Measurements from ENCODE around the gene SH3RF3. TPM values are rescaled to one million over a fixed set of nuclear protein-coding genes. Genes with fewer than 3 reads are reported as not detected.

SH3RF3 gene
- total RNA-seq, 2 donors from 2014 or later: 1.3 to 2.7 TPM

DNA sequence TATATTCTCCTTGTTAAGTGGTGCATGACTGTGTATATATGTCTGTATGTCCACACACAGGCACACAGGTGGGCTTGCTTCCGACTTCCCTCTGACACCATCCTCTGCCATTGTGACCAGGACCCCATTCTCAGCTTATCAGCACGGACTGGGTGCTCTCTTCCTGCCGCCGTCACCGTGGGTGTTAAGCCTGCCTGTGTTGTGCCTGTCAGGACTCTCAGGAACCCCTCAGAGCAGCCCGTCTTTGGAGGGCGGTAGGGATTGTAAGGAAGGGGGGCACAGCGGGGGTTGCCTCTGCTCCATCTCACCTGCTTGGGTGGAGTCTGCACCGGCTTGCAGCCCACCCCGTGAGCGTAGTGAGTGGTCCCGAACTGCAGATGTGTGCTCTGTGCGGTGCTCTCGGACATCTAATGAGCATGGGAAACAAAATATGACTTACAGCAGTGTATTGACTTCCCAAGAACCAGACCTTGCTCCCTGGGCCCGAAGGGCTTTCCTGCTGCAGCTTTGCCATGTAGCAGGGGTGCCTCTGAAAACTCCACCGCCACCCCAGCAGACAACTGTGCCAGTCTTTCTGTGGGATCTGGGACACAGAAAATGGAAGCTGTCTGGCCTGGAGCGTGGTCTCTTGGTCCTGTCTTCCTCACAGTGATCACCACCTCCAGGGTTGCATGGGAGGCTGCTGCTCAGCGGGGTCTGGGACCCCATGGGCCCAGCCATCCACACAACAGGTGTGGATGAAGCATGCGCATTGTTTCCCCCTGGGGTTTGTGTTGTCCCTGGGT lies 58.9 kb downstream of the SH3RF3 start:
- no peak for DNase-seq
- intact Hi-C loops (cut with DNase I, micrococcal nuclease): no loop called here
- no peak for ATAC-seq

DNA sequence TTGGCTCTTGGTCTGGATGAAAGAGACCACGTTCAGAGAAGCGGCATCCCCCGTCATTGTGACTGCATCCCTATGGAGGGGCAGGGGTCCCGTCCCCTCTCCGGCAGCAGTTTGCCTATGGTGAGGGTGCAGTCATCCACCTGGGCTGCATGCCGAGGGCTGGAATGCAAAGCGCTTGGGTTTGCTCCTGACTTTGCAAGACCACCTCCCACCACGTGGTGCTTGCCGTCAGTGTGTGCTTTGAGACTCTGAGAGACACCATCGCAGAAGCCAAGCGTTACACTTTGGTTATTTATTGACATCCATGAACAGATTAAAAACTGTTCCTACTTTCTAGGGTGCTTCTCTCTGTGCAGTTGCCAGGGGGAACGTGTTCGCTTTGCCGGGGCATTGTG lies 59.5 kb downstream of the SH3RF3 start:
- ATAC-seq (no peak), DNase-seq (no peak)
- intact Hi-C loops (cut with DNase I, micrococcal nuclease): no loop called here

DNA sequence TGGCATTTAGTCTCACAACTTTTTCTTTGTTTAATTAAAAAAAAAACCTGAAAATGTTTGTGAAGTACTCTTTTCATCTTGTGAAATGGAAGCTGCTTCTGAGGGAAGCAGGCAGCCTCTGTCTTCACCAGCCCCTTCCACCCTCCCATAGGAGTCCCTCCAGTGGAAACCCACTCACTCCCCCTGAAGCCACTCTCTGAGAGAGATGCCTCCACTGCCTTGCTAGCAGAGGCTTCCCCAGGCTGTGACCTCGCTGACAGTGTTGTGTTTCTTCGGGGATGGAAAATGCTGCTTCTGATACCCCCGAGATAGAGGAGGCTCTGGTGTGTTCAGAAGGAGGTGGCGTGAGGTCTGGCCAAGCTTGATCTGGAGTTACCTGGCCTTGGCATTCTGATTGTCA lies 59.9 kb downstream of the SH3RF3 start:
- ATAC-seq (no peak), DNase-seq (no peak)
- intact Hi-C loops (cut with DNase I, micrococcal nuclease): no loop called here

DNA sequence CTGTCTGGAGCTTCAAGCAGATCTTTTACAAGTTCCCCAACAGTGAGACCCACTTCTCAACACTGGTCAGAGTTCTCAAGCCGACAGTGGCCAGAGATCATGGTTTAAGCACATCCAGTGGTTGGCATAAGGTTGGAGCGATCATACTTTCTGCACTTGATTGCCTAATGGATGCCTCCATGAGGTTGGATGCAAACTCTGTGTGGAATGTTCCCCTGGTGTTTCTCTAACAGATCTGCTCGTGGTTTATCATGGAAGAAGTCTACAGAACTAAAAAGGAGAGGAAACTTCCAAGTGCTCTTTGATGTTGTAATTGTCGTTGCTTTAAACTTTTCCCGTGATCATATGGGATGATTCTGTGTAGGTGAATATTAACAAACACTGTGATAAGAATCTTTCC lies 60.7 kb downstream of the SH3RF3 start:
- intact Hi-C loops (cut with DNase I, micrococcal nuclease): no loop called here
- ATAC-seq (no peak), DNase-seq (no peak)

DNA sequence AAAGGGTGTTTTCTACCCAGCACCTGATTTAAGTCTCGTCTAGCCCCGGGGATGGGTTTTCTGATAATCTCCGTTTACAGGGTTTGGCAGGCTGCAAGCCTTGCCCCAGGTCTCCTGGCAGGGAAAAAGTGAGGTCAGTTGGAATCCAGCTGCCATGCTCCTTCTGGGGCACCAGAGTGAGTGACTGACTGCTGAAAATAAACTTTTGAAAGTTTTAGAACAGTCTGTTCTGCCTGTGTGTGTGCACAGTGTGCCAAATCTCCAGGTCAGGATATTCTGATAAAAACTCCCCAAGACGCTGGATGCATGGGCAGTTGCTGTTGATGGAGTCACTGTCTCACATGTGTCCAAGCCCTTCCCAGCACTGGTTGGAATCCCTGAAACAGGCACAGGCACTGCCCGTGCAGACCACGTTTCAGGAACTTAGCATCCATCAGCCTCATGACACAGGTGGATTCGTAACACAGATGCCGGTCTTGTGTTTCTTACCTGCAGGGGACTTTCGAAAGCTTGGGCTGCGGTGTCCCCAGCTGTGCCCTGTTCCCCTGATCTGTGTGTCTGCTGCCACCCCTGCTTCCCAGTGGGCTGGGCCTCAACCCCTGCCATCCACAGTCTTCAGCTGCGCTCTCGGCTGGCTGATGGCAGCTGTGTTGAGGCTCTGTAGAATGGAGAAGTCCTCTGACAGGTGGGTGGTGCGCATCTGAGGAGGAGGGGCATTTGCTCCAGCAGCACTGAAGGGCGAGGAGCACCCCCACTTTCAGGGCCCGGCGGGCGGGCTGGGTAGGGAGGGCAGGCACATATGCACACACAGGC lies 65.0 kb downstream of the SH3RF3 start:
- DNase-seq (no peak), ATAC-seq (no peak)
- intact Hi-C loops (cut with DNase I, micrococcal nuclease): no loop called here

DNA sequence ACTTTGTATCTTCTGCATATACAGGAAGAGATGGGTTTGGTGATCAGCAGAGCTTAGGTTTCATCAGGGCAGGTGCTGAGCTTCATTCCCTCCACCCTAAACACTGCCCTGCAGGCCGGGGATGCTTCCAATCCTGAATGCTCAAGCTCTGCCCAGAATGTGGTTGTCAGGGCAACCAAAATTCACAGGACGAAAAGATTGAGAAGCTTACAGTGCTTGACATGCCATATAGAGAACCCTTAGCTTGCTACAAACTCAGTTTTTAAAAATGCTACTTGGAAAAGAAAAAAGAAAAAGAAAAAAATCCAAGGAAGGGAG lies 65.6 kb downstream of the SH3RF3 start:
- intact Hi-C loops (cut with DNase I, micrococcal nuclease): no loop called here
- DNase-seq (no peak), ATAC-seq (no peak)

DNA sequence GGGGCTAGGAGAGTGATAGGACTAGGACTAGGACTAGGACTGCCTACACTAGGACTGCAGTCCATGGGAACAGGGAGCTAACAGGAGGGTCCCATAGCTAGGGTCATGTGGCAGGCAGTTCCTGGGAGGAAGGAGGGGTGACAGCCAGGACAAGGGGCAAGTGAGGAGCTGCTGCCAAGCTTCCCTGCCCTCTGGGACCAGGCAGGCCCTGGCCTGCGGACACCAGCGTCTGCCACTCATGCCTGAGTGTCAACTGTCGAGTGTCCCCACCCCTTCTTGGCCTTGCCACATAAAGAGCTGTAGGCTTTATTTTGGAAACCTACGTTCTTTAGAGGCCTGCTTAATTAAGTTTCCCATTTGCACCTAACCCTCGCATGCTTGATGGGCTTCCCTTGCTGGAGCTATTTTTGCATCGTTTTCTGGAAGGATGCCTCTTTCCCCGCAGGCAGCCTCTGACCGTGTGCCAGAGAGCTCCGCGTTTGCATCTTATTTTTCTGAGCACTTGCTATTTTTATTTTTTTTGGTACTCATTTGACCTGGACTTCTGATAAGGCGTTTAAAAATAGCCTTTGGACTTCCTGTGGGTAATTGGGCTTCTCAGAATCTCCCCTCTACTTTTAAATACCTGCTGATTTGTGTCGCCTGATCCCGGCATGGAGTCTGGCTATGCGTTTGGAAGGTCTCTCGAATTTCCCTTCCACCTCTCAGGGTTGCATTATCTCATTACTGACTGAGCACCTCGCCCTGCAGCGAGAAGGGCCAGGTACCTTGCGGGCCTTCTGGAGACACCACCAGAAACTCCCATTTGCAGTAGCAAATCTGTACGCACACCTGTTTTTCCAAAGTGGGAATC lies 66.4 kb downstream of the SH3RF3 start:
- no peak for ATAC-seq
- DNase-seq: no peak

DNA sequence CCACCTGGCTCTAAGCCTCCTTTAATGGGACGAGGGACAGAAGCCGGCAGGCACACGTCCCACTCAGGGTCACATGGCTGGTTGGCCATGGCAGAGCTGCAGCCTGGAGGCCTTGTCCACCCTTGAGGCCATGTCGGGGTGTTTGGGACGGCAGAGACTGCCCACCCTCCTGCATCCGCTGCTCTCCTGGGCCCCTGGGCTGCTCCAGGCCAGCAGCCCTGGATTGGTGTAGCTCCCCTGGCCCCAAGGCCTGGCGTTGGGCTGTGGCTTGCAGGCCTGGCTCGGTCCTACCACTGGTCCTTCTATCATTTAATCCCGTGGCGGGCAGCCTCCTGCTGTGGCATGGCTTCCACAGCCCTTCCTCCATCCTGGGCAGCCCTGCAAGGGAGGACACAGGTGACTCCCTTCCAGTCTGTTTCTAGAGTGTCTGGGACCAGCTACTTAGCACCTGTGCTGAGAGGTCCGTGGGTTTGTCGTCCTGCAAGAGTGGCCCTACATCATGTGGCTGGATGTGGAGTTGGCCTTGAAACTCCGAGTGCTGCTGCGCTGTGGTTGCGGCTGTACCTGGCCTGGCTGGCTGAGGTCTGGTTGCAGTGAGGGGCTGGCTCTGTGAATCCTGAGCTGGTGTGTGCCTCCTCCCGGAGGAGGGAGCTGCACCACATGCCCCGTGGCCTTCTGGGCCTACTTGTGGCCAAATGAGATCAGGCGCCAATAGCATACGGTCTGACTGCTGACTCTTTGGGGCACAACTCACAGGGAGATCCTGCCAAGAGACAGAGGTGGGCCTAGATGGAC lies 67.3 kb downstream of the SH3RF3 start:
- ATAC-seq: no peak
- no peak for DNase-seq
- intact Hi-C loops (cut with DNase I, micrococcal nuclease): no loop called here

More for the DNA sequence above, 66.4 kb downstream of the SH3RF3 start:
- intact Hi-C loops (cut with DNase I, micrococcal nuclease): no loop called here

DNA sequence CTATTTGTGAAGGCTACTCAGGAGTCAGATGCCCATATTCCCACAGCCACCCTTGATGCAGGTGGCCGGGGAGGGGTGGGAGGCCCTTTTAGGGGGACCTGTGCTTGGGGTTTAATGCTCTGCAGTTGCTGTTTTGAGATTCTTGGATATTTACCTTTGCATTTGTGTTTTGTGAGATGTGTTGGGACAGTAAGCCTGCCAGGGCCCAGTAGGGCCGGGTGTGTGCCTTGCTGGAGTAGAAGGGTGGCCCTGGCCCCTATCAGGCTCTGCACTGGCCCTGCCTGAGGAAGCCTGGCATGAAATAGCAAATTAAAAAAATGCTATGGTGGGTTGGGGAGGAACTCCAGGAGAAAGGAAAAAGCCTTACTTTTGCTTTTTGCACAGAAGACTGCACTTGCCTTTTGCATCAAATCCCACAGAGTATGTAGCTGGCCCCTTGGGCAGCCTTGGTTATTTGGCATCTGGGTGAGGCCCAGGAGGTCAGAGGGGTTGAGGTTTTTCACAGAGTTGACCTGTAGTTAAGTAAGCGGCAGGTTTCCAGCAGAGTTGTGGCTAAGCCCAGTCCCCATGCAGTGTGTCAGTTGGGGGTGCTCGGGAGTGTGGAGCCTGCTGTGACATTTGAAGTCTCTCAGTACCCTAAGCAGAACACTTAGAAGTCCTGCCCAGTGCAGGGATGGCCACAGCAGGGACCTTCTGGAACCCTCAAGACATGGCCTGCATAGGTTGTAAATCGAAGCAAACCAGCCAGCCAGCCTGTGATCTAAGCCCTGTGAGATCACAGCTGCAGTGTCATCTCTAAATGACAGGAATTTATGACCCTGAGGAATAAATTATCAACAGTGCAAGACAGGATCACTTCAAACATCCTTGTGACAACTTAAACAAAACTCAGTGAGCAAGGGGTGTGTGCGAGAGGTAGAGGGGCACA lies 68.8 kb downstream of the SH3RF3 start:
- ATAC-seq (no peak), DNase-seq (no peak)
- intact Hi-C loops (cut with DNase I, micrococcal nuclease): no loop called here

DNA sequence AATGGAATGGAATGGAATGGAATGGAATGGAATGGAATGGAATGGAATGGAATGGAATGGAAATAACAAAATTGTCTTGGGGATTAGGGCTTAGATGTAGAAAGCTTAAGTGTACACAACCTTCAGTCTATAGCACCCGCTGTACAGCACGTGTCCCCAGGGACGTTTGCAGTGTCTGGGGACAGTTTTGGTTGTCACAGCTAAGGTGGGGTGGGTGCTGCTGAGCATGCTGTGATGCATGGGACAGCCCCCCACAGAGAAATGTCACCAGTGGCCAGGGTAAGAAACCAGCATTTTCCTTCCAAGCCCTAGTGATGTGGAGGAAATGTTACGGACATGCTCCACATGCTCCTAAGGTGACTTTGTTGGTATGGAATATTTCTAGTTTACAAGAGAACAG lies 70.8 kb downstream of the SH3RF3 start:
- ATAC-seq: no peak
- DNase-seq: no peak
- intact Hi-C loops (cut with DNase I, micrococcal nuclease): no loop called here

DNA sequence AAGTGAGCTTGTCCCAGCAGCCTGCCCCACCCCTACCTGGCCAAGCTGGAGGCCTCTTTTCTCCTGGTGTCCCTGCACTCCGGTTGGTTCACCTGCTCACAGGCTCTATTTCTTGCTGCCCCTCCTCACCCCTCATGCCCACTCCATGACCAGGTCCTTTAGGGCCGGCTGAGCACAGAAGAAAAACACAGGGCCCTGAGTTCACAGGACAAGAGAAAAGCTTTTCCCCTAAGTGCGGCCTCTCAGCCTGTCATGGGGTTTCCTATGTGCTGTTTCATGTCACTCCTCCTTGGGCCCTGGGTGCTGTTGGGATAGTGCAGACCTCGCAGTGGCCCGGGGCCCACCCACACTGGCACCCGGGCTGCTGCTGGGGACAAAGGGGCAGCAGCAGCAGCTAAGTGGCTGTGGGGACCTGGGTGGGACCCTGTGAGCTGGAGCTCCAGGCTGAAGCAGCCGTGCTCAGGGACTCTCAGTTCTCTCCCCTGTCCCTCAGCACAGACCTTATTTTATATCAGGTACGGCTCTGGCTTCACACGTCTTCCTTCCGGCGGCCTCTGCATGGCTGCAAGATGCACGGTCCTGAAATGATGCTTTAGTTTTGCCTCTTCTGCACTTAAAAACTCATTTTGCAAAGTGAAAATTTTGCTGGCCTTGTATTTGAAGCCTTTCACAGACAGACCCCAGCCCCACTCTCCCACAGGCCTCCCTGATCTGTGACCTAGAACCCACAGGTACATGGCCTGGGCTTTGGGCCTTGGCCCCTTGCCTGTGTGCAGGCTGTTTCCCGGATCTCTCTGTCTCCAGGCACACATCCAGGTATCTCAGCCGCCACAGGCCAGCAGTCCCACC lies 71.8 kb downstream of the SH3RF3 start:
- ATAC-seq (no peak), DNase-seq (no peak)
- intact Hi-C loops (cut with DNase I, micrococcal nuclease): no loop called here

DNA sequence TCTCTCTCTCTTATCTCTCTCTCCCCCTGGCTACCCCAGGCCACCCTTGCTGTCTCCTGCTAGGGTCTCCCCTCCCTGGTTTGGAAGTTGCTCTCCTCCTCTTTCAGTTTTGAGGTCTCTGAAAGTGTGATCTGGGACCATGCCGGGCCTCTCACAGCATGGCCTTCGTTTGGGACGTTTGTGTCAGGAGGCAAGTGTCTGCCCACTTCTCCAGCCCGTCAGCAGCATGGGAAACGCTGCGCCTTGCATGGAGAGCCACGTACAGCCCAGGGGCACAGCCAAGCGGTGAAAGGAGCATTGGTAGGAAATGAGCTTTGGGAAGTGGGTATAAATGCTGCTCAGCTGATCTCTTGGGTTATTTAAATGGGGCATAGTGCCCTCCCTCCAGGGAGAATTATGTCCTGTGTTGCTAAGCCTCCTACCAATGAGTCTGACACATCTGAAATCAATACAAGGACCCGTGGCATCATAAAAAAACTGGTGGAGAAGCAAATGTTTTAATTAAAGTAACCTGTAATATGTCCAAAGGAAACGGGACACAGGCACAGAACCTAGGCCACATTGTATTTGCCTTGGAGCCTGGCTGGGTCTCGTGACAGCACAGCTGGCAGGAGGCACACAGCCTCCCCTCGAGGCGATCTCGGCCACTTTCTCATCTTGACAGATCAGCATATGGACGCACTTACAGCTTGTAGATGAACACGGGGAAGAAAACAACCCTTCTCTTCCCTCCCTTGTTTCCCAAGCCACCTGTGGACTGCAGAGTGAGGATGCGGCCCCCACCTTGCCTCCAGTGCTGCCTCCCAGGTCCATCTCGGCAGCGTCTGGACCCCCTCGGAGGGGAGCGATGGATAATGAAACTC lies 72.7 kb downstream of the SH3RF3 start:
- intact Hi-C loops (cut with DNase I, micrococcal nuclease): no loop called here
- DNase-seq: no peak
- ATAC-seq: no peak

DNA sequence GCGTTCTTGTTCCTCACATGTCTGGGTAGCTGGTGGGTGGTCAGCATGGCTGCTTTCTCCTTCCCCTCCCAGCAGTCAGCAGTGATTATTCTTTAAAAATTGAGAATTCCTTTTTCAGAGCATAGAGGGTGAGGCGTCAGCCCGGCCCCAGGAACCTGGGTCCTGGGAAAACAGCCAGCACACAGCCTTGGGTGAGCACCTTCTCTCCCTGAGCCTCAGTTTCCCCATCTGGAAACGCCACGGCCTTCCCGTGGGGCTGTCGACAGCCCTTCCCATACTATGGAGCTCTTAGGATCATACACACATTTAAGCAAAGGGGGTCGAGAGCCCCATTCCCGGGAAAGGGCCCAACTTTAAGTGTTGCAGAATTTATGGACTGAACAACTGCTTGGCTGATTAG lies 73.5 kb downstream of the SH3RF3 start:
- ATAC-seq (no peak), DNase-seq (no peak)
- intact Hi-C loops (cut with DNase I, micrococcal nuclease): no loop called here

DNA sequence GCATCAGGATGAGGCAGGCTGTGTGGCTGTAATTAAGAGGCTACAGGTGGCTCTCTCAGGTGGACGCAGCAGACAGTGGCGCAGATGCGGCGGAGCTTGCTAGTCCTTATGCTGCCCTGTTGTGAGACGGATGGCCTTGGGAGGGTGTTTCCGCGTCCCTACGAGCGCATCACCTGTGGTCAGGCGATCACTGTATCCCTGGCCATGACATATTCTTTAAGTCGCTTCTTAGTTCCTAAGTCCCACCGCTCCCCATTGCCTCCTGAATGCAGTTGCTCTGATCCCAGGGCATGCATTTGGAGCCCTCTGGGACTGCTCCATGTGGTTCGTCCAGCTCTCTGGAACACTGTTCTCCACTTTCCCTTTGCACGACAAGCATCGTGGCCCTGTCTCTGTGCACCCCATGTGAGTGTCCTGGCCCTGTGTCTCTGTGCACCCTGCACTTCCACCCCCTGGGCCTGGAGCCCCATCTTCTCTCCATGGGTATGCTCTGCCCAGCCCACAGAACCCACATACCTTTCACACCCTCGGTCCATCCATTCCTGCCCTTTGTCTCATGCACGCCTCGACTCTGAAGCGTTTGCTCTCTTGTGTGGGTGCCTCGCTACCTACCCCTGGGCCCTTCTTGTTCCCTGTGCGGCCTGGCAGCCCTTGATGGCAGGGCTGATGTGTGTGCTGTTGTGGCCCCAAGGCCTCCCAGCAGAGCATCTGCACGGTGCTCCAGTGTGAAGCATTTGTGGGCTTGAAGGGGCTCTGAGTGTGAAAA lies 74.4 kb downstream of the SH3RF3 start:
- ATAC-seq: no peak

DNA sequence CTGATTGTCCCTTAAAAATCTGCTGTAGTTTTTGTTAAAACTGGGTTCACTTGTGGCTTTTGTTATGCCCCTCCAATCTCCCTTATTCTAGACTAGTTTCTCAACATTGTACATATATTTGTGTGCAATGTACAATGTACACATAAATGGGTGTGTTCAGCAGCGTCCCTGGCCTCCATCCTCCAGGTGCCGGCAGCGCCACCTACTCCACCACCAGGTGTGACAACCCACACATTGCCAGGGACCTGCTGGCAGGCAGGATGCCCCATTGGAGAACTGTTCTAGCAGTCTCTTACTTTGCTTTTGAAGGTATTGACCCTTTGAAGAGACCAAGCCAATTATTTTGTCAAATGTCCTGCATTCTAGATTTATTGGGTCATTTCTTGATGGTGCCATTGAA lies 75.4 kb downstream of the SH3RF3 start:
- intact Hi-C loops (cut with DNase I, micrococcal nuclease): no loop called here
- peak; percentile 75 for ATAC-seq
- peak in 1 of 2 donors; percentile 36 for DNase-seq

More for the DNA sequence above, 74.4 kb downstream of the SH3RF3 start:
- DNase-seq: no peak
- intact Hi-C loops (cut with DNase I, micrococcal nuclease): no loop called here

Measured in left colon (tissue), 2 donors.